Urinary bladder (tissue), 4 donors: ENCODE data around the gene ALG14. TPM values are rescaled to one million over a fixed set of nuclear protein-coding genes. Genes with fewer than 3 reads are reported as not detected.
A peak's percentile ranks its signal among the peaks of the same experiment; 100 is the strongest.

Experiments
- DNase-seq: peaks from one replicate; pipeline ENCODE4 v3.0.0-alpha.2; 2015; ENCODE audit errors: extremely low spot score
- H3K27ac ChIP-seq: one replicate; pipeline ENCODE4 v1.5.1; 2013; ENCODE audit warnings: low read depth, mild to moderate bottlenecking, moderate library complexity
- H3K36me3 ChIP-seq: one replicate; pipeline ENCODE4 v1.6.1; 2013; ENCODE audit warnings: mild to moderate bottlenecking, moderate library complexity; ENCODE audit not compliant: insufficient read depth
- H3K4me1 ChIP-seq: one replicate; pipeline ENCODE4 v1.6.1; 2013; ENCODE audit warnings: mild to moderate bottlenecking, moderate library complexity; ENCODE audit not compliant: insufficient read depth
- H3K4me3 ChIP-seq: one replicate; pipeline ENCODE4 v1.5.1; 2013; ENCODE audit warnings: low read depth, low read length
- WGBS: extraction: QIAGEN DNeasy Blood & Tissue Kit; methylation state at CpG from one replicate; pipeline ENCODE4 v1.1.7; 2013; 5-methylcytosine and 5-hydroxymethylcytosine counted together
- polyA plus RNA-seq: library from polyadenylated mRNA; stranded (reverse); fragments of 200-250 nt; gene quantifications from one replicate; pipeline ENCODE4 v1.2.3, GENCODE V29; 2013
- total RNA-seq: library from RNA; depleted of rRNA; stranded (reverse); fragments of >200 nt; gene quantifications from one replicate; pipeline ENCODE4 v1.2.3, GENCODE V29; 2014
- donor health status: healthy with polysubstance abuse.
- donor health status: healthy.

ALG14 gene
- total and polyA plus RNA-seq, 2 donors: 2.7 to 4.4 TPM

- Histone ChIP-seq H3K4me1 (no peaks in the 10 kb centered on the region), H3K27ac (no peak overlapping the region), H3K36me3 (no peaks in the 10 kb centered on the region), H3K4me3 (no peak overlapping the region)
- WGBS: 88% methylated on average over 2 of the region's 2 CpGs
- DNase-seq: no peak
Observed at GRCh38 chr1:94970783-94971182, 102.0 kb downstream of the ALG14 start.

DNA sequence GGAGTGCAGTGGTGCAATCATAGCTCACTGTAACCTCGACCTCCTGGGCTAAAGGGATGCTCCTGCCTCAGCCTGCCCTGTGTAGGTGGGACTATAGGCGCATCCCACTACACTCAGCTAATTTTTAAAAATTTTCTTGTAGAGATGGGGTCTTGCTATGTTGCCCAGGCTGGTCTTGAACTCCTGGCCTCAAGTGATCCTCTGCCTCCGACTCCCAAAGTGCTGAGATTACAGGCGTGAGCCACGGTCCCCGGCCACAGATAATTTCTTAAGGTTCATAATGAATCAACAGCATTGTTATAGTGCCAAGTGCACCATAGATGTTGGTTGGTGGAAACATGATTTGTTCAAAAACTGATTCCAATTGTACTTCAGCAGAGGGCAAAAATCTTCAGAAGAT is 103.6 kb downstream of the ALG14 start:
- DNase-seq: no peak
- Histone ChIP-seq H3K27ac (no peak overlapping the region), H3K36me3 (no peaks in the 10 kb centered on the region), H3K4me3 (no peak overlapping the region), H3K4me1 (no peaks in the 10 kb centered on the region)
- 95% methylated on average over 6 of the region's 6 CpGs for WGBS

DNA sequence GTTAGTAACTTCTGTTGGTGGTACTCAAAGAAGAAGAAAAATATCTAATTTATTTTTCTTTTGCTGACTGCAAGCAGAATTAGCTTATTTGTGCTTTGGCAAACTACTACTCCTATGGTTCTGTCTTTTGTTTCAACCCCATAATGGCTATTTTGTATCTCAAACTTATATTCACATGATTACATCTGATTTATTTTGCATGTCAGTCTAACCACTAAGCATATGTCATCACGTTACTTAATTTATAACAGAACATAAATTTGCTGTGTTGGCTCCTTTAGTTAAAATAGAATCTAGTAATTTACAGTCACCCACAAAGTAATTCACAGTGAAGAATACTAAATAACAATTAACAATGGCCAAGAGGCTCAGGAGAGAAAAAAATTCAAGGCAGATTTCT is 106.7 kb downstream of the ALG14 start:
- no peak overlapping the region for H3K27ac ChIP-seq
- no peak overlapping the region for H3K4me3 ChIP-seq

DNA sequence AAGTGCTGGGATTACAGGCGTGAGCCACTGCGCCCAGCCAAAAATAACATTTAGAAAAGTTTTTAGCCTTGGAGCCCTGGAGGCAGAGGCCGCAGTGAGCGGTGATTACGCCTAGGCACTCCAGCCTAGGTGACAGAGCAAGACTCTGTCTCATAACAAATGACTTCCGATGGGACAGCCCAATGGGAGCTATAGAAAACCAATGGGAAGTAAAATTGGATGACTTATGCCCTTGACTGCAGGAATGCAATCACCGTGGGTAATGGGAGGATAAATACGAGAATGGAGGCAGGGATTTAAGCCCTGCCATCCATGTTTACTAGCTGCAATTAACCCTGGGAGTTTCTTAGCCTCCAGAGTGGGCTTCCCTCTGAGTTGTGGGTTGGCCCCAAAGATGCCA is 108.9 kb downstream of the ALG14 start:
- H3K4me3 ChIP-seq: no peak overlapping the region
- 80% methylated on average over 8 of the region's 8 CpGs for WGBS
- no peaks in the 10 kb centered on the region for H3K4me1 ChIP-seq
- no peak for DNase-seq
- H3K36me3 ChIP-seq: peaks cover 1% of the 10 kb centered on the region
- H3K27ac ChIP-seq: no peak overlapping the region

More for the DNA sequence above, 106.7 kb downstream of the ALG14 start:
- Histone ChIP-seq H3K4me1 (no peaks in the 10 kb centered on the region), H3K36me3 (peaks cover 1% of the 10 kb centered on the region)
- WGBS: 82% methylated on average over 1 of the region's 1 CpG
- DNase-seq: no peak

DNA sequence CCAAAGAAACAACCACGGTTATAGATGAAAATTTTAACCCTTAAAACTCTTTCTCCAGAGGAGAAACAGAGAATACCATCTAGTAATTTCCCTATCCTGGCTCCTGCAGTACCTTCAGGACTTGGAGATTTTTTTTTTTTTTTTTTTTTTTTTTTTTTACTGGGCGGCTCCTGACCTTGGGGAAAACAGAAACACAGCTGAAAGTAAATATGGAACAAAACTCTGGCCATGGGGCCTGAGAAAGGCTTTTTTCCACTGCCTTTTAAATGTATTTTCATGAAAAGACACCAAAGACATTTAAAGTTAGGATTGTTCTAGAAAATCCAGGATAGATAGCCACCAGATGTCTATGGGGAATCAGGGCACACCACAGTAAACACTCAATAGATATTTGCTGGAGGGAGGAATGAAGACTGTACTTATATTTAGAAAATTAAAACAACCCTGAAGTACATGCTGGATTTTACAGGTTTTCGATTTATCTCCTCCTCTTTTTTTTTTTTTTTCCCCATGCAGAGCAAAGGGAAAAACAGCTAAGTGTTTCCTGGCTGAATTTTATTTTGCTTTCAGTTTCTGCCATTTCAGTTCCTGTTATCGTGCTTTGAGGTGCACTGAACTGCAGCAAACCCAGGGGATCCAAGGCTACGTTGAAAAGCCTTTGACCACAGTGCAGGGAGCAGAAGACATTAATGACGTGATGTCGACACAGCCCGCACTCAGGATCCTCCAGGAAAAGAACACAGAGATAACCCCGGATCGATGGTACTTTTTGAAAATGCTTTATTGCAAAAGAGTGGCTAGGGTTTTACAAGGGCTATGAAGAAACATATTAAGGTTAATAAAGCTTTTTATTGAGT is 110.1 kb downstream of the ALG14 start:
- H3K4me1 ChIP-seq: peaks cover 2% of the 10 kb centered on the region
- H3K4me3 ChIP-seq: no peak overlapping the region
- DNase-seq: no peak
- H3K36me3 ChIP-seq: peaks cover 1% of the 10 kb centered on the region
- H3K27ac ChIP-seq: peak overlapping the region; percentile 26
- WGBS: 17% methylated on average over 10 of the region's 10 CpGs

- Histone ChIP-seq H3K36me3 (peaks cover 1% of the 10 kb centered on the region), H3K4me1 (peaks cover 2% of the 10 kb centered on the region), H3K27ac (no peak overlapping the region), H3K4me3 (no peak overlapping the region)
- DNase-seq: no peak
- WGBS: 87% methylated on average over 3 of the region's 3 CpGs
Observed at GRCh38 chr1:94961988-94962387, 110.8 kb downstream of the ALG14 start.

GRCh38 chr1:94961582-94961981 is 111.2 kb downstream of the ALG14 start:
- H3K36me3 ChIP-seq: peaks cover 1% of the 10 kb centered on the region
- no peak for DNase-seq
- no peak overlapping the region for H3K27ac ChIP-seq
- peaks cover 2% of the 10 kb centered on the region for H3K4me1 ChIP-seq
- WGBS: 89% methylated on average over 7 of the region's 7 CpGs
- no peak overlapping the region for H3K4me3 ChIP-seq

DNA sequence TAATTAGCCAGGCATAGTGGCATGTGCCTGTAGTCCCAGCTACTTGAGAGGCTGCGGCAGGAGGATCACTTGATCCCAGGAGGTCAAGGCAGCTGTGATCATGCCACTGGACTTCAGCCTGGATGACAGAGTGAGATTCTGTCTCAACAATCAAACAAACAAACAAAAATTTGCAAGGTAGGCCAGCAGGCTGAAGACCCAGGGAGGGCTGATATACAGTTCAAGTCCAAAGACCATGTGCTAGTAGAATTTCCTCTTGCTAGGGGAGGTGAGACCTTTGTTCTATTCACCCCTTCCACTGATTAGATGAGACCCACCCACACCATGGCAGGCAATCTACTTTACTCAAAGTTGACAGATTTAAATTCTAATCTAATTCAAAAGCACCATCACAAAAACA is 114.7 kb downstream of the ALG14 start:
- 94% methylated on average over 1 of the region's 1 CpG for whole genome bisulfite sequencing
- no peak for DNase-seq
- H3K4me1 ChIP-seq: peaks cover 2% of the 10 kb centered on the region
- no peak overlapping the region for H3K27ac ChIP-seq
- no peak overlapping the region for H3K4me3 ChIP-seq
- peaks cover 1% of the 10 kb centered on the region for H3K36me3 ChIP-seq

GRCh38 chr1:94955767-94956632 is 116.8 kb downstream of the ALG14 start:
- H3K27ac ChIP-seq: no peak overlapping the region
- H3K4me1 ChIP-seq: peaks cover 2% of the 10 kb centered on the region
- H3K36me3 ChIP-seq: no peaks in the 10 kb centered on the region
- WGBS: 33% methylated on average over 6 of the region's 6 CpGs
- H3K4me3 ChIP-seq: no peak overlapping the region
- DNase-seq: no peak

GRCh38 chr1:94954263-94955220 is 118.2 kb downstream of the ALG14 start:
- H3K4me3 ChIP-seq: no peak overlapping the region
- H3K36me3 ChIP-seq: no peaks in the 10 kb centered on the region
- WGBS: 46% methylated on average over 9 of the region's 9 CpGs
- peak overlapping the region; percentile 26 for H3K27ac ChIP-seq
- H3K4me1 ChIP-seq: peaks cover 2% of the 10 kb centered on the region
- no peak for DNase-seq

DNA sequence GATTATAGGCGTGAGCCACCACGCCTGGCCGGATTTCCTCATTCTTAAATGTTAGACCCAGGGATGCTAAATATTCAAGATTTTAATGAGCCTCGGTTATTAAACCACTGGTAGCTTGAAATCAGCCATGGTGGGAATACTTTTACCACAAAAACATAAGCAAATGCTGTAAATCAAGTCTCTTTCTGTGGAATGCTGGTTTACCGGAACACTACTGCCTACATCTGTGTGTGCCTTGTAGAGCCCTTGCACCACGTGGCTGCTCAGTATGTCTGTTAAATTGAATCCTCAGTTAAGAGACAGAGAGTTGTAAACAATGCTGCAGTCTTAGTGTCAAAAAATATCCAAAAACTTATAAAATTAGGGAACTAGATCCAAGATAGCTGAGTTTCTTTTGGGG is 119.0 kb downstream of the ALG14 start:
- H3K36me3 ChIP-seq: no peaks in the 10 kb centered on the region
- no peak for DNase-seq
- peaks cover 2% of the 10 kb centered on the region for H3K4me1 ChIP-seq
- H3K4me3 ChIP-seq: no peak overlapping the region
- H3K27ac ChIP-seq: no peak overlapping the region
- 52% methylated on average over 6 of the region's 6 CpGs for WGBS

DNA sequence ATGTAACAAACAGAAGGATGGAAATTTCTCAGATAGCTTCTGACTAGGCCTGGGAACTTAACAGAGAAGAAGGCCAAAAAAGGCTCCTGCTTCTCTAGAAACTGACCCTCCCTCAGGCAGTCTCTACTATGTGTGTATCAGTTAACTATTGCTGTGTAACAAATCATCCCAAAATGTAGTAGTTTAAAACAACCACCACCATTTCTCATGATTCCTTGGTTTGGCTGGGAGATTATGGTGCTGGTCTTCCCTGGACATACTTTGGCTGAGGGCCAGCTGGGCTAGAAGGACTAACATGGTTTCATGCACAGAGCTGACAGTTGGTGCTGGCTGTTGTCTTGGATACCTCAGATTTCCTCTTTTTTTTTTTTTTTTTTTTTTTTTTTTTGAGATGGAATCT is 119.6 kb downstream of the ALG14 start:
- H3K36me3 ChIP-seq: no peaks in the 10 kb centered on the region
- DNase-seq: no peak
- H3K4me3 ChIP-seq: no peak overlapping the region
- no peak overlapping the region for H3K27ac ChIP-seq
- H3K4me1 ChIP-seq: no peaks in the 10 kb centered on the region

DNA sequence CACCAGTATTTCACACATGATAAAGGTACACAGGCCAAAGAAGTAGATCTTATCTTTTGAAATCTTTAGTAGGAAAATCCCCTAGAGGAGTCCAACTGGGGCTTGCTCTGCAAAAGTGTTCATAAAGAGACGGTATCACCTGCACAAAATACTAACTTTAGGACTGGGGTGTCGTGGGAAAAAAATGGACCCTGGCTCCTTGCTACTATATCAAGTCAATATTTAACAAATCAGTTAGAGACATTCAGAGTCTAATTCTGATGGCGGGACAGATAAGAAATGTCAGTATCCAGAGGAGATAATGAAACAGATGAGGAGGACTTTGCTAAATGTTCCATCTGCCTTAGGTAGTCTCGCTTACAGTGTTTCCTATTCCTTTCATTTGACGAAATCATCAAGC is 120.2 kb downstream of the ALG14 start:
- H3K4me1 ChIP-seq: no peaks in the 10 kb centered on the region
- no peak for DNase-seq
- no peaks in the 10 kb centered on the region for H3K36me3 ChIP-seq
- no peak overlapping the region for H3K27ac ChIP-seq
- 96% methylated on average over 5 of the region's 5 CpGs for WGBS
- H3K4me3 ChIP-seq: no peak overlapping the region
